K562 (cell line): Measurements from ENCODE around the gene GOLGB1. TPM values are rescaled to one million over a fixed set of nuclear protein-coding genes. Genes with fewer than 3 reads are reported as not detected.
"Not testable (repeated sequence)": the region's sequence is repeated elsewhere in the genome, so short reads cannot be mapped to it uniquely, and the experiment has no call there.

Experiments
- ATAC-seq: fragments of 200-7000 bp; cut with Tn5 transposase; 3 replicates; pipeline ENCODE4 v1.9.1; 2020; ENCODE audit warnings: moderate library complexity
- BruUV-seq: library from RNA; stranded (reverse); fragments of 400-500 nt; replicated peaks from 2 replicates; lab custom pipeline; 2021; lab: Mats Ljungman, UMichigan
- CTCF ChIA-PET: fragments of 300-600 bp; formaldehyde crosslinking; extraction: SDS; loops from one replicate; lab custom pipeline; 2021; ENCODE audit warnings: low intra/inter-chr PET ratio; lab: Yijun Ruan, JAX
- POLR2A ChIA-PET: fragments of 300-600, 350-650 bp; sonication (Branson Sonifier 250); formaldehyde crosslinking; extraction: SDS; loops from one replicate; lab custom pipeline; 2021; ENCODE audit warnings: antibody characterized with exemption, inconsistent platforms; lab: Yijun Ruan, JAX
- DNase-seq, 4 experiments: peaks; one replicate each; pipeline versions ENCODE4 v3.0.0 to v3.0.0-alpha.2; 2011 to 2018; ENCODE audit warnings: low spot score in 3 of 4, mixed read lengths in 3 of 4; ENCODE audit errors: extremely low read depth in 1 of 4
- FAIRE-seq: peaks from 2 replicates; lab custom pipeline; 2011; peaks lifted over from hg19 to GRCh38; lab: Jason Lieb, UNC
- H2AFZ ChIP-seq: 2 replicates; pipeline ENCODE4 v1.6.0; 2011; ENCODE audit warnings: low read depth, low read length, control low read depth, inconsistent platforms
- H3K27ac ChIP-seq: fragments of 200-600 bp; 3 replicates; pipeline ENCODE4 v1.8.0; 2011; ENCODE audit warnings: low read depth, mild to moderate bottlenecking, control low read depth, inconsistent platforms, low read length, moderate library complexity, mixed read lengths; ENCODE audit errors: extremely low read depth
- H3K27me3 ChIP-seq, 2 experiments: fragments of 300-600 bp in 1 of 2; 2 replicates in 1 of 2; 3 replicates in 1 of 2; pipeline versions ENCODE4 v1.6.0 to v1.8.0; 2011; ENCODE audit warnings: inconsistent platforms in 2 of 2, low read length in 2 of 2, mild to moderate bottlenecking in 1 of 2, mixed read lengths in 1 of 2, moderate library complexity in 1 of 2; ENCODE audit not compliant: control insufficient read depth in 2 of 2, insufficient read depth in 2 of 2
- H3K36me3 ChIP-seq: fragments of 300-600 bp; 3 replicates; pipeline ENCODE4 v1.8.0; 2011; ENCODE audit warnings: mild to moderate bottlenecking, low read length, inconsistent platforms; ENCODE audit not compliant: control insufficient read depth, insufficient read depth
- H3K4me1 ChIP-seq, 2 experiments: fragments of 200-600 bp in 1 of 2; replicated peaks in 1 of 2; 2 replicates in 1 of 2; 3 replicates in 1 of 2; pipeline versions ENCODE4 v1.5.1 to v1.8.0; 2011; ENCODE audit warnings: inconsistent platforms in 2 of 2, low read length in 2 of 2, mild to moderate bottlenecking in 1 of 2, mixed read lengths in 1 of 2, moderate library complexity in 1 of 2; ENCODE audit not compliant: control insufficient read depth in 2 of 2, insufficient read depth in 2 of 2
- H3K4me2 ChIP-seq: 2 replicates; pipeline ENCODE4 v1.6.1; 2011; ENCODE audit warnings: low read length, control low read depth, inconsistent platforms, mixed read lengths; ENCODE audit not compliant: insufficient read depth
- H3K4me3 ChIP-seq: fragments of 200-600 bp; sonication (generic), shearing (Covaris generic); 2 replicates; pipeline ENCODE4 v1.5.1; 2016; ENCODE audit warnings: control low read depth, inconsistent platforms
- H3K79me2 ChIP-seq: fragments of 200-600 bp; 3 replicates; pipeline ENCODE4 v1.8.0; 2011; ENCODE audit warnings: low read length, inconsistent platforms; ENCODE audit not compliant: control insufficient read depth, insufficient read depth
- H3K9ac ChIP-seq, 2 experiments: 2 replicates each; pipeline versions ENCODE4 v1.6.0 to v1.6.1; 2011; ENCODE audit warnings: low read depth in 2 of 2, low read length in 2 of 2, control low read depth in 1 of 2, inconsistent platforms in 1 of 2, mild to moderate bottlenecking in 1 of 2, mixed read lengths in 1 of 2; ENCODE audit not compliant: insufficient read depth in 1 of 2
- H3K9me1 ChIP-seq: one replicate; pipeline ENCODE4 v1.6.0; 2011; ENCODE audit warnings: inconsistent platforms, mild to moderate bottlenecking, low read length, moderate library complexity; ENCODE audit not compliant: control insufficient read depth, insufficient read depth
- H3K9me3 ChIP-seq: replicated peaks from 2 replicates; pipeline ENCODE4 v1.5.1; 2011; ENCODE audit warnings: low read depth, low read length, inconsistent platforms; ENCODE audit not compliant: control insufficient read depth, insufficient read depth
- H4K20me1 ChIP-seq: replicated peaks from 2 replicates; pipeline ENCODE4 v1.6.1; 2011; ENCODE audit warnings: low read length, inconsistent platforms, mixed read lengths; ENCODE audit not compliant: control insufficient read depth, insufficient read depth
- SNIP1 ChIP-seq: fragments of 450-650 bp; IDR thresholded peaks from 2 replicates; pipeline ENCODE4 v1.7.1; 2017; ENCODE audit warnings: low read depth, mild to moderate bottlenecking
- SUPT5H ChIP-seq: fragments of 450-650 bp; IDR thresholded peaks from 2 replicates; pipeline ENCODE4 v1.6.1; 2016
- WGBS: fragments of 100-300 bp; shearing (Covaris generic); methylation state at CpG from one replicate; pipeline ENCODE4 v1.1.6; 2016; ENCODE audit warnings: low coverage, mixed read lengths; ENCODE audit not compliant: insufficient coverage; ENCODE audit errors: missing lambda C conversion rate; 5-methylcytosine and 5-hydroxymethylcytosine counted together
- in situ Hi-C: fragments of 300-500 bp; cut with MboI; formaldehyde crosslinking; loops from 4 replicates; pipeline ENCODE4 v1.15.0; 2018; ENCODE audit warnings: inconsistent platforms, mixed read lengths
- intact Hi-C: fragments of 100-400 bp; cut with micrococcal nuclease; formaldehyde crosslinking; loops from 2 replicates; pipeline ENCODE4 v1.14.2; 2022
- polyA plus RNA-seq, 8 experiments: library from polyadenylated mRNA; depleted of rRNA in 4 of 8; stranded (reverse) in 5 of 8; unstranded in 3 of 8; fragments of >200 nt; fragmentation: Nextera tagmentation in 2 of 8; fragmentation: Illumina TruSeq in 1 of 8; extraction: Ambion mirVana in 2 of 8; extraction: Trizol in 1 of 8; gene quantifications; 2 replicates each; pipeline versions ENCODE4 v1.2.1 to v1.2.3, GENCODE V29; 2011 to 2014; ENCODE audit warnings: inconsistent platforms in 1 of 8, missing spikeins in 1 of 8
- total RNA-seq, 7 experiments: library from RNA; depleted of rRNA in 6 of 7; stranded (reverse); fragments of >200 nt in 6 of 7; fragmentation: Illumina TruSeq in 2 of 7; extraction: Trizol in 2 of 7; gene quantifications; 2 replicates each; pipeline versions ENCODE4 v1.2.1 to v1.2.3, GENCODE V29; 2011 to 2021; ENCODE audit warnings: low replicate concordance in 1 of 7

Gene GOLGB1
- total and polyA plus RNA-seq, 9 of the 15 experiments (the other 6 are each of a cell fraction or from before 2014, with no cell fraction given): 4.0 to 16.3 (median 9.7) TPM

DNA sequence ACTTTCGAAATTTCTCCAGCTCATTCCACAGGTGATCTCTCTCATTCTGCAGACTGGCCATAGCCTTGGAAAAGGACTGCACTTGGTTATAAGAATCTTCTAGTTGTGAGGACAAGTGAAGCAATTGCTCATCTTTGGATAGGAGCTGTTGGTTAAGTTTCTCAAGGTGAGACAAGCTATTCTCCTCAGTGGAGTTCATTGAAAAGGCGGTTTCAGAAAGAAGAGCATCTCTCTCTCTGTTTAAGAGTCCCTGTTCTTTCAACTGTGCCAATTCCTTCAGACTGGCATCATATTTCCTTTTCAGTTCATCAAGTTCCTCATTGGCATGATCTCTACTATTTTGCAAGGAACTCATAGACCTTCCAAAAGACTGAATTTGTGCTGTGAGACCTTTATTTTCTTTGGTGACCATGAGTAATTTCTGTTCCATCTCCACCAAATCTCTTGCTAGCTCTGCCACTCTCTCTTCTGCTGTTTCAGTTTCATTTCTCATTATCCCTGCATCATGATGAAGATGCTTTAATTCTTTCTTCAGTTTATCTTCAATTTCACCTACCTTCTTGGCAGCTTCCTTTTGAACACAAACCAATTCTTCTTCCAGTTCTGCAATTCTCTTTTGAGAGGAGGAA lies 58.6 kb downstream of the GOLGB1 start:
- DNase-seq (no peak), ATAC-seq (no peak), FAIRE-seq (no peak)
- H3K79me2 ChIP-seq: no peaks in the 10 kb centered on the region
- H3K9me1 ChIP-seq: no peaks in the 10 kb centered on the region
- in situ Hi-C loops: no loop called here
- H3K9ac ChIP-seq: no peak overlapping the region
- no peaks in the 10 kb centered on the region for H3K9me3 ChIP-seq
- intact Hi-C loops: no loop called here
- H3K27me3 ChIP-seq: no peaks in the 10 kb centered on the region
- no peaks in the 10 kb centered on the region for H4K20me1 ChIP-seq
- H3K27ac ChIP-seq: no peak overlapping the region
- H3K4me2 ChIP-seq: no peak overlapping the region
- no peak overlapping the region for H3K4me3 ChIP-seq
- TF ChIP-seq SNIP1 (no peak), SUPT5H (no peak)
- TF ChIP-seq, all 486 proteins: peak for 0
- BruUV-seq: no TSS peak
- H3K4me1 ChIP-seq: no peaks in the 10 kb centered on the region
- ChIA-PET CTCF (no interaction called here), POLR2A (interaction anchor here (0.8 kb wide), 1 partner anchor 60 kb away, joined by 3 read pairs; no protein-coding TSS in a partner anchor)
- H2AFZ ChIP-seq: no peak overlapping the region
- peaks cover 17% of the 10 kb centered on the region; the same call in 1 of the 3 replicates for H3K36me3 ChIP-seq
- 89% methylated on average over 2 of the region's 2 CpGs for WGBS

- H2AFZ ChIP-seq, intact Hi-C loops, POLR2A ChIA-PET, H3K4me2 ChIP-seq, BruUV-seq, in situ Hi-C loops, H3K79me2 ChIP-seq, H4K20me1 ChIP-seq, H3K27ac ChIP-seq, H3K4me3 ChIP-seq, CTCF ChIA-PET, H3K27me3 ChIP-seq, H3K9me3 ChIP-seq, FAIRE-seq, H3K9me1 ChIP-seq, DNase-seq, H3K9ac ChIP-seq, ATAC-seq, H3K4me1 ChIP-seq: not testable (repeated sequence)
- peaks cover 17% of the 10 kb centered on the region; the same call in 1 of the 3 replicates for H3K36me3 ChIP-seq
- WGBS: 100% methylated on average over 3 of the region's 31 CpGs
Measured at GRCh38 chr3:121688747-121689146, 60.8 kb downstream of the GOLGB1 start.
